OCI-LY7 (cell line): ENCODE results near the gene C5orf52. TPM values are rescaled to one million over a fixed set of nuclear protein-coding genes. Genes with fewer than 3 reads are reported as not detected.

Experiments
- BruUV-seq: library from RNA; stranded (reverse); fragments of 400-500 nt; replicated peaks from 2 replicates; lab custom pipeline; 2021; lab: Mats Ljungman, UMichigan
- CTCF ChIA-PET: fragments of 300-600 bp; sonication (Branson Sonifier 250); formaldehyde crosslinking; loops from one replicate; lab custom pipeline; 2022; ENCODE audit warnings: antibody characterized with exemption; ENCODE audit not compliant: unreplicated experiment; lab: Charles Lee
- POLR2A ChIA-PET: fragments of 300-600 bp; sonication (Branson Sonifier 250); formaldehyde crosslinking; loops from one replicate; lab custom pipeline; 2022; ENCODE audit warnings: antibody characterized with exemption; lab: Charles Lee
- DNase-seq: peaks from one replicate; pipeline ENCODE4 v3.0.0-alpha.2; 2015; ENCODE audit warnings: low spot score
- H2AFZ ChIP-seq: fragments of 200-600 bp; sonication (generic), shearing (Covaris generic); 2 replicates; pipeline ENCODE4 v1.6.1; 2014; ENCODE audit warnings: mild to moderate bottlenecking, antibody characterized with exemption, low read length, moderate library complexity
- H3K27ac ChIP-seq: fragments of 200-600 bp; sonication (generic); 2 replicates; pipeline ENCODE4 v1.5.1; 2014; ENCODE audit warnings: mixed run types, low read depth, mild to moderate bottlenecking, moderate library complexity, low read length, inconsistent platforms; ENCODE audit not compliant: poor library complexity, severe bottlenecking
- H3K36me3 ChIP-seq: fragments of 200-600 bp; sonication (generic); 2 replicates; pipeline ENCODE4 v1.6.1; 2014; ENCODE audit warnings: mild to moderate bottlenecking, antibody characterized with exemption, low read length, moderate library complexity, mixed read lengths; ENCODE audit not compliant: insufficient read depth
- H3K4me1 ChIP-seq: fragments of 200-600 bp; sonication (generic); 2 replicates; pipeline ENCODE4 v1.5.1; 2014; ENCODE audit warnings: mild to moderate bottlenecking, low read length; ENCODE audit not compliant: insufficient read depth, poor library complexity, severe bottlenecking
- H3K4me2 ChIP-seq: fragments of 200-600 bp; sonication (generic); 2 replicates; pipeline ENCODE4 v1.6.1; 2014; ENCODE audit warnings: mild to moderate bottlenecking, low read length
- H3K4me3 ChIP-seq: fragments of 200-600 bp; sonication (generic); 2 replicates; pipeline ENCODE4 v1.5.1; 2014; ENCODE audit warnings: mild to moderate bottlenecking, low read depth, low read length; ENCODE audit not compliant: poor library complexity, severe bottlenecking
- H3K79me2 ChIP-seq: fragments of 200-600 bp; sonication (generic); 2 replicates; pipeline ENCODE4 v1.6.1; 2016; ENCODE audit warnings: low read depth, mild to moderate bottlenecking, low read length, moderate library complexity, mixed read lengths; ENCODE audit not compliant: insufficient read depth
- H3K9me2 ChIP-seq: fragments of 200-600 bp; sonication (generic); 2 replicates; pipeline ENCODE4 v1.6.1; 2016; ENCODE audit warnings: mild to moderate bottlenecking, low read length, mixed read lengths; ENCODE audit not compliant: insufficient read depth
- H3K9me3 ChIP-seq: fragments of 200-600 bp; sonication (generic); 2 replicates; pipeline ENCODE4 v1.6.1; 2014; ENCODE audit warnings: mild to moderate bottlenecking, mixed run types, low read length, mixed read lengths
- H4K20me1 ChIP-seq: fragments of 200-600 bp; sonication (generic); 2 replicates; pipeline ENCODE4 v1.6.1; 2014; ENCODE audit warnings: mild to moderate bottlenecking, antibody characterized with exemption, low read length, moderate library complexity, mixed read lengths; ENCODE audit not compliant: insufficient read depth
- CTCF ChIP-seq: fragments of 200-600 bp; sonication (generic); conservative IDR thresholded peaks from 2 replicates; pipeline ENCODE4 v1.5.1; 2014; ENCODE audit warnings: mild to moderate bottlenecking, antibody characterized with exemption, low read length, moderate library complexity, mixed read lengths
- EZH2phosphoT487 ChIP-seq: fragments of 200-600 bp; sonication (generic); IDR thresholded peaks from 2 replicates; pipeline ENCODE4 v1.6.1; 2018; ENCODE audit warnings: low read depth, borderline replicate concordance, mild to moderate bottlenecking, mixed run types, antibody characterized with exemption, low read length, moderate library complexity, mixed read lengths
- intact Hi-C: fragments of 100-400 bp; cut with micrococcal nuclease; formaldehyde crosslinking; loops from one replicate; pipeline ENCODE4 v1.10.0; 2022; ENCODE audit not compliant: unreplicated experiment
- total RNA-seq, 2 experiments: library from RNA; depleted of rRNA in 1 of 2; stranded (reverse); fragments of >200 nt in 1 of 2; shearing (Covaris generic) in 1 of 2; gene quantifications; 2 replicates each; pipeline ENCODE4 v1.2.3, GENCODE V29; 2014 to 2022

Gene C5orf52
- total RNA-seq, 2 experiments from 2014 or later = not detected

GRCh38 chr5:157648275-157648990, 22.9 kb upstream of the C5orf52 start:
- no peaks in the 10 kb centered on the region for H3K9me2 ChIP-seq
- no peaks in the 10 kb centered on the region for H3K36me3 ChIP-seq
- H3K4me3 ChIP-seq = no peak overlapping the region
- no peak for DNase-seq
- no peak overlapping the region for H3K27ac ChIP-seq
- POLR2A ChIA-PET = interaction anchor here (0.7 kb wide), 1 partner anchor 82 kb away, joined by 3 read pairs; no protein-coding TSS in a partner anchor
- H2AFZ ChIP-seq = no peak overlapping the region
- BruUV-seq = no TSS peak
- no peak overlapping the region for H3K4me2 ChIP-seq
- H3K79me2 ChIP-seq = no peaks in the 10 kb centered on the region
- TF ChIP-seq EZH2phosphoT487 = no peak
- TF ChIP-seq CTCF = no peak
- CTCF ChIA-PET = no interaction called here
- H4K20me1 ChIP-seq = no peaks in the 10 kb centered on the region
- intact Hi-C loops = no loop called here
- H3K4me1 ChIP-seq = no peaks in the 10 kb centered on the region
- peaks cover 3% of the 10 kb centered on the region; the same call in 1 of the 2 replicates for H3K9me3 ChIP-seq

GRCh38 chr5:157649101-157649500, 22.2 kb upstream of the C5orf52 start:
- ChIA-PET POLR2A (interaction anchor here (0.5 kb wide), 1 partner anchor 660 kb away, joined by 3 read pairs; no protein-coding TSS in a partner anchor), CTCF (no interaction called here)
- no peaks in the 10 kb centered on the region for H3K36me3 ChIP-seq
- intact Hi-C loops = no loop called here
- H3K9me2 ChIP-seq = no peaks in the 10 kb centered on the region
- no peak overlapping the region for H3K27ac ChIP-seq
- peaks cover 5% of the 10 kb centered on the region; the same call in 1 of the 2 replicates for H3K9me3 ChIP-seq
- no TSS peak for BruUV-seq
- no peak overlapping the region for H2AFZ ChIP-seq
- H3K79me2 ChIP-seq = no peaks in the 10 kb centered on the region
- no peak for DNase-seq
- no peaks in the 10 kb centered on the region for H3K4me1 ChIP-seq
- H3K4me2 ChIP-seq = no peak overlapping the region
- TF ChIP-seq CTCF (no peak), EZH2phosphoT487 (no peak)
- H3K4me3 ChIP-seq = no peak overlapping the region
- H4K20me1 ChIP-seq = no peaks in the 10 kb centered on the region

GRCh38 chr5:157650991-157651611, 20.2 kb upstream of the C5orf52 start:
- H3K4me1 ChIP-seq = no peaks in the 10 kb centered on the region
- POLR2A ChIA-PET = no interaction called here
- intact Hi-C loops = no loop called here
- H3K4me3 ChIP-seq = no peak overlapping the region
- no peaks in the 10 kb centered on the region for H4K20me1 ChIP-seq
- no TSS peak for BruUV-seq
- DNase-seq = no peak
- H3K27ac ChIP-seq = no peak overlapping the region
- no peak overlapping the region for H2AFZ ChIP-seq
- CTCF ChIA-PET = no interaction called here
- TF ChIP-seq CTCF (no peak), EZH2phosphoT487 (no peak)
- H3K9me2 ChIP-seq = no peaks in the 10 kb centered on the region
- no peaks in the 10 kb centered on the region for H3K36me3 ChIP-seq
- no peak overlapping the region for H3K4me2 ChIP-seq
- peaks cover 10% of the 10 kb centered on the region; the same call in 1 of the 2 replicates for H3K9me3 ChIP-seq
- no peaks in the 10 kb centered on the region for H3K79me2 ChIP-seq
